Measurements from ENCODE around the gene ZCCHC7.

Gene ZCCHC7

DNA sequence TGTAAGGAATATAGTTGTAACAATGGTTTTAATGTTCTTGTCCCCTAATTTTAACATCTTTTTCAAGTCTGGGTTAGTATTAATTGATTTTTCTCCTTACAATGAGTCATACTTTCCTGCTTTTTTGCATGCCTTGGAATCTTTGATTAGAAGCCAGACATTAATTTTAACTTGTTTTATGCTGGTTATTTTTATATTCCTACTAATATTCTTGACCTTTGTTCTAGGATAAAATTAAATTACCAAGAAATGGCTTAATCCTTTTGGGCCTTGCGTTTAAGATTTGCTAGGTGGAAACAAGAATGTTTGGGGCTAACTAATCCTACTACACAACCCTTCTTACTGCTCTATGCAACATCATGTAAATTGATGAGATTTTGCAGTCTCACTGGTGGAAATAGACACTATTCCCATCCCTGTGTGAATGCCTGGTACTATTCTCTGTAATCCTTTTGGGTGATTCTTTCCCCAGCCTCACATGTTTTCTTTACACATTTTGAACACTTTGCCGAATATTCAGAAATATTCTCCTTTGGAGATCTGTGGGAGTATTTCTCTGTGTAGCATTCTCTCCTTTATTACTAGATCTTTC, 47.2 kb downstream of the ZCCHC7 start:
- no peak for TF ChIP-seq CTCF (IDR thresholded peaks at IDR 0.05; ENCODE audit: insufficient read depth, low read length, poor library complexity, severe bottlenecking)
- H3K27me3 ChIP-seq (replicated peaks; ENCODE audit: control insufficient read depth, insufficient read depth, low read length) = no peaks in the 10 kb centered on the region
- H3K36me3 ChIP-seq (ENCODE audit: control insufficient read depth, insufficient read depth, low read length) = peaks cover 1% of the 10 kb centered on the region; the same call in 1 of the 2 replicates
- DNase-seq (ENCODE audit: extremely low read depth, insufficient read length) = no peak
- no peak overlapping the region for H3K4me3 ChIP-seq (replicated peaks; ENCODE audit: low read depth, low read length)

DNA sequence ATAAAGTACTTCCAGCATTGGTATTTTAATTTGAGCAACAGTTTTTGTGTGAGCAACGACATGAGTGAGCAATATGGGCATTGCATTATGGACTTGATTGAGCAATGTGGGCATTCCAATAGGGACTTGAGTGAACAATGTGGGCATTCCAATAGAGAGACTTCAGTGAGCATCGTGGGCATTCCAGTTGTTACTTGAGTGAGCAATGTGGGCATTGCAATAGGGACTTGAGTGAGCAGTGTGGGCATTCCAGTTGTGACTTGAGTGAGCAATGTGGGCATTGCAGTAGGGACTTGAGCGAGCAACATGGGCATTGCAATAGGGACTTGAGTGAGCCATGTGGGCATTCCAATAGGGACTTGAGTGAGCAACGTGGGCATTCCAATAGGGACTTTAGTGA, 52.2 kb downstream of the ZCCHC7 start:
- no peak overlapping the region for H3K4me3 ChIP-seq (replicated peaks; ENCODE audit: low read depth, low read length)
- DNase-seq (ENCODE audit: extremely low read depth, insufficient read length) = no peak
- TF ChIP-seq CTCF (IDR thresholded peaks at IDR 0.05; ENCODE audit: insufficient read depth, low read length, poor library complexity, severe bottlenecking) = no peak
- no peaks in the 10 kb centered on the region for H3K27me3 ChIP-seq (replicated peaks; ENCODE audit: control insufficient read depth, insufficient read depth, low read length)
- H3K36me3 ChIP-seq (ENCODE audit: control insufficient read depth, insufficient read depth, low read length) = peaks cover 4% of the 10 kb centered on the region; the same call in 1 of the 2 replicates

DNA sequence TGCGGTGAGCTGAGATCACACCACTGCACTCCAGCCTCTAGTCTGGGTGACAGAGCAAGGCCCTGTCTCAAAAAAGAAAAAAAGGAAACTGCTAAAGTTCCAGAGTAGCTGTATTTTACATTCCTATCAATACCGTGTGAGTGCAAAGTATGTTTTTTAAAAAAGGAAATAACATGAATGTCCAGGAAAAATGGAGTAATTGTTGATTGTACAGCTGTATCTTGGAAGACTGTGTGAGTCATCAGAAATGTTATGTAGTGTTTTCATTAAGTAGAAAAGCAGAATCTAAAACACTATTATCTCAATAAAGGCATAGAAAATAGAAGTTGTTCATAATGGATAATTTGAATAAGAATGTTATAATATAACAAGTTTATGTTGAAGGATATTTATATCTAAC, 53.9 kb downstream of the ZCCHC7 start:
- Histone ChIP-seq H3K27me3 (replicated peaks; ENCODE audit: control insufficient read depth, insufficient read depth, low read length) (no peaks in the 10 kb centered on the region), H3K36me3 (ENCODE audit: control insufficient read depth, insufficient read depth, low read length) (peaks cover 4% of the 10 kb centered on the region; the same call in 1 of the 2 replicates), H3K4me3 (replicated peaks; ENCODE audit: low read depth, low read length) (no peak overlapping the region)
- TF ChIP-seq CTCF (IDR thresholded peaks at IDR 0.05; ENCODE audit: insufficient read depth, low read length, poor library complexity, severe bottlenecking) = no peak
- no peak for DNase-seq (ENCODE audit: extremely low read depth, insufficient read length)

DNA sequence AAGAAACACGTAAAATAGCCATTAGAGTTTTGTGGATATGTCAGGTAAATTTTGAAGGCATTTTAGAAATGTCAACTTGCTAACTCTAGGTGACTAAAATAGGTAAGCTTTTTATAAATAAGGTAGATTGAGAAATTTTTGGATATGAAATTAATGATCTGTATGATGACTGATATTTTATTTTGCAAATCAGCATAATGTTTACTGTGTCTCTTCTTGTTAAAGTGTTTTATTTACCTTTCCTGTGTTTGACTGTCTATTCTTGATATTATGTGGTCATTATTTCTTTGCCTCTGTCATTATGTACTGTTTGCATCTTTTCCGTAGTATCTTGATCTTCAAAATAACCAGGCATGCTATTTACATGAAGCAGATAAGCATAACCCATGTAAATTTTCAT, 58.4 kb downstream of the ZCCHC7 start:
- no peak for TF ChIP-seq CTCF (IDR thresholded peaks at IDR 0.05; ENCODE audit: insufficient read depth, low read length, poor library complexity, severe bottlenecking)
- Histone ChIP-seq H3K4me3 (replicated peaks; ENCODE audit: low read depth, low read length) (no peak overlapping the region), H3K27me3 (replicated peaks; ENCODE audit: control insufficient read depth, insufficient read depth, low read length) (no peaks in the 10 kb centered on the region), H3K36me3 (ENCODE audit: control insufficient read depth, insufficient read depth, low read length) (no peaks in the 10 kb centered on the region)
- DNase-seq (ENCODE audit: extremely low read depth, insufficient read length) = no peak

- no peak overlapping the region for H3K4me3 ChIP-seq (replicated peaks; ENCODE audit: low read depth, low read length)
- no peaks in the 10 kb centered on the region for H3K36me3 ChIP-seq (ENCODE audit: control insufficient read depth, insufficient read depth, low read length)
- DNase-seq (ENCODE audit: extremely low read depth, insufficient read length) = no peak
- H3K27me3 ChIP-seq (replicated peaks; ENCODE audit: control insufficient read depth, insufficient read depth, low read length) = no peaks in the 10 kb centered on the region
- TF ChIP-seq CTCF (IDR thresholded peaks at IDR 0.05; ENCODE audit: insufficient read depth, low read length, poor library complexity, severe bottlenecking) = no peak
These were observed 59.2 kb downstream of the ZCCHC7 start for GRCh38 chr9:37179576-37179975.

DNA sequence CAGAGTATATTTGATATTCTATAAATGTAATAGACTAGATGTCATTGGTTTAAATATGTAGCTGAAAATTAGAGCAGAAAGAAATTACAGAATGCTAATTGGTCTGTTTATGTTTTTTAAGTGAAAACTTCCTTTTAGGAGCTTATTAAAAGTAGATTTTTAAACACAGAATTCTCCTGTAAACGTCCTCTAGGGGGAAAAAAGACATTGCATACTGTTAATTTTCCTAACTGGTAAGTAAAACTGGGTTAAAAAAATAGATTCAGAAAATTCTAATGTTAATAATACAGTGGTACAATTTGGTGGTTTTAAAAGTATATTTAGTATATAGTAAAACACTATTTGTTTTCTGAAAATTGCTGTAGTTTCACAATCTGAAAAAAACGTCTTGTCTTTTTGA, 59.8 kb downstream of the ZCCHC7 start:
- no peak for DNase-seq (ENCODE audit: extremely low read depth, insufficient read length)
- TF ChIP-seq CTCF (IDR thresholded peaks at IDR 0.05; ENCODE audit: insufficient read depth, low read length, poor library complexity, severe bottlenecking) = no peak
- H3K27me3 ChIP-seq (replicated peaks; ENCODE audit: control insufficient read depth, insufficient read depth, low read length) = no peaks in the 10 kb centered on the region
- no peak overlapping the region for H3K4me3 ChIP-seq (replicated peaks; ENCODE audit: low read depth, low read length)
- H3K36me3 ChIP-seq (ENCODE audit: control insufficient read depth, insufficient read depth, low read length) = no peaks in the 10 kb centered on the region
